Astrocyte of the cerebellum (primary cell): ENCODE results near the gene HSPA1L.

Experiments used
- DNase-seq: peaks from one replicate; pipeline ENCODE4 v3.0.0-alpha.2; 2011; ENCODE audit warnings: low read depth
- H3K4me3 ChIP-seq: 2 replicates; pipeline ENCODE4 v1.5.1; 2011; ENCODE audit warnings: mild to moderate bottlenecking, low read depth, low read length, moderate library complexity
- CTCF ChIP-seq: IDR thresholded peaks from 2 replicates; pipeline ENCODE4 v1.5.1; 2012; ENCODE audit warnings: low read length, low read depth, moderate library complexity, mild to moderate bottlenecking; ENCODE audit errors: missing control alignments
- in situ Hi-C: cut with HindIII; loops from 2 replicates; pipeline ENCODE4 v1.10.0; 2017; ENCODE audit warnings: low sequenced_read_pairs

Gene HSPA1L

GRCh38 chr6:31761343-31761742, 53.7 kb downstream of the HSPA1L start:
- TF ChIP-seq CTCF: no peak
- in situ Hi-C loops: no loop called here
- H3K4me3 ChIP-seq: no peak overlapping the region
- DNase-seq: no peak

- no peak for TF ChIP-seq CTCF
- H3K4me3 ChIP-seq: no peak overlapping the region
- in situ Hi-C loops: no loop called here
- no peak for DNase-seq
Observed at GRCh38 chr6:31760790-31761189, 54.3 kb downstream of the HSPA1L start.
